GM21529 (cell line): ENCODE data around the gene NLGN1.

Experiments
- ATAC-seq: cut with Tn5 transposase; IDR thresholded peaks from one replicate; pipeline ENCODE4 v1.9.1; 2021; ENCODE audit not compliant: unreplicated experiment

NLGN1 gene

DNA sequence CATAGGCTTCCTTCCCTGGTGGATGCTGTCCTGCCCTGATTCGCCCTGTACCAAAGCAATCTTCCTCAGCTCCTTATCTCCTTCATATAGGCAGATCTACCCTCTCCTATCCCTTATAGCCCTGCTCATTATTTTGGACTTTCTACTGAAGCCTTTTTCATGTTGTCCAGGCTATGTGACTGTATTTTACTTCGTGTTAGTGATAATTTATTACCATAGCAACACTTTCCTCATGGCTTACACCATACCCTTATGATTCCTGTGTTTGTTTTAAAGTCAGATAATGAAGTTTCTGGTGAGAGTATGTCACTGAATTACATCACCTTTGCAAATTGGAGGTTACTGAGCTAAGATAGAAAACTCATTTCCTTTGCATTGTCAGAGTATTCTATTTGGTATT lies 352.6 kb downstream of the NLGN1 start:
- no peak for ATAC-seq

DNA sequence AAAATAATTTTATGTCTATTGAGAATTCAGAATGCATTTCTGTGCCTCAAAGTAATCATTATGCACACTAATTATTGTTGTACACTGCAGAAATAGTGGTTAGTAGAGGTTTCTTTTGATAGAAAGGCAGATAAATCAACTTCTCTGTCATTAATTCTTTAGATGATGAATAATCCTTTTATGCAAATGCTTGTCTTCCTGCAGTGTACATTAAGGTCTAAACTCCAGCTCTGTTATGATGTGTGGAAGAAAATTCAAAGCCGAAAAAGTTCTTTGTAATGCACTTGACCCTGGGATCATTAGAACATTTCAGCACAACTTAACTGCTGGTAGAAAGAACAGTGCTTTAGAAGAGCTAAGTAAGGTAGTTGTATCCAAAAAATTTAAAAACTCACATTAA lies 353.0 kb downstream of the NLGN1 start:
- ATAC-seq = no peak

DNA sequence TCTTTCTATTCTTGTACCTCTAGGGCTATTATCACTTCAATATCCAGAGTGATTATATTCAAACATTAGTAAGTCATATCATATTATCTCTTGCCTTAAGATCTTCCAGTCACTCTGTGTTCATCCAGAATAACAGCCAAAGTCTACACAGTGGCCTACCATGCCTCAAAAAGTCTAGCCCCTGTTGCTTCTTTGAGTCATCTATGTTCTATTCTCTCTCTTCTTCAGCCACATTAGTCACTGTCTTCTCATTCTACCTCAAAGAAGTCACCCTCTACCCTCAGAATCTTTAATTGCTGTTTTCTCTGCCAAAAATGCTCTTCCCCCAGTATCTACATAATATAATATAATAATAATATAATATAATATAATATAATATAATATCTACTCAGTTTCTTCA lies 356.0 kb downstream of the NLGN1 start:
- no peak for ATAC-seq

DNA sequence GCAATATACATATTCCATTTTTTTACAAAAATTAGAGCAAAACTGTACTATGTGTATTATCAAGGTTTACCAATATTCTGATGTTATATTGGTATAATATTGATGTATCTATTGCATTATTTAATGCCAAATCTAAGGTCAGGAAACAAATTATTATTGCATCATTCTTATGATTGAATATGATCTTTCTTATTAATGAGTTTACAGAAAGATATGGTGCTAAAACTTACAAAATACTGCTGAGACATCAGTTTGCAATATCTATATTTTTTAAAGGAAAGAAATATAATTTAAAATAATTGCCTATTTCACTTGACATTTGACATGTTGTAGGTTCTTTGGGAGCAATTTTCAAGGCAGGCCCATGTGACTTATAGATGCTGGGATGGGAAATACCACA lies 357.6 kb downstream of the NLGN1 start:
- no peak for ATAC-seq

DNA sequence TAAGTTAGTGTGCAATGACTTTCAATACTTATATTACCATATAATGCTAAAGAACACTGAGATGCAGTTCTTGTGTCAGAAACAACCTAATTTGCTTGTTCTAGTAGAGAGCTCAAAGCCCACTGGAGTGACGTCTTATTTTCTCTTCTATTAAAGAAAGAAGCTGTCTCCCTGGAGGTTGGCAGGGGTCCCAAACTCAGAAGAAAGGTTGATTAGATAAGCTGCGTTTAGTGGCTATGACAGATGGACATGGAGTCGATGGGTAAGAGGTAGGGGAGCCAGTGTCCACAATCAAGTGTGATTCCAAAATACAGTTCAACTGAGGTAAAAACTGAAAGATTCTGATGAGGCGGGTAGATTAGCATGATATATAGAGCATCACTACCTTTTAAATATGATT lies 363.6 kb downstream of the NLGN1 start:
- no peak for ATAC-seq

DNA sequence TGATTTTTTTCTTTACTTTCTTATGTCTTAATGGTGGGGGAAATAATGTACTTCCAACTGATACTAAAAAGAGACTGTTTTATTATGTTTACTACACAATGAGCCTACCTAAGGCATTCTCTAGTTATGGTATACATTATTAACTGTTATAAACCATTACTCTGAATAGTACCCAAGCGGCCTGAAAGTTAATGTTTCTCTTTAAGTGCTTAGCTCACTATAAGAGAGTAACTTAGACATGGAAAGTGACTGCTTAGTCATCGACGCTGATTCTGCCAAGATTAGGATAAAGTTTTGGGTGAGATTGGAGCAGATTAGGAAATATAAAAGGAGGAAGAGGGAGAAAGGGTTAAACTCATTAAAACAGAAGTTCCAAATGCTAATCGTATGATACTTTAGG lies 365.0 kb downstream of the NLGN1 start:
- no peak for ATAC-seq

DNA sequence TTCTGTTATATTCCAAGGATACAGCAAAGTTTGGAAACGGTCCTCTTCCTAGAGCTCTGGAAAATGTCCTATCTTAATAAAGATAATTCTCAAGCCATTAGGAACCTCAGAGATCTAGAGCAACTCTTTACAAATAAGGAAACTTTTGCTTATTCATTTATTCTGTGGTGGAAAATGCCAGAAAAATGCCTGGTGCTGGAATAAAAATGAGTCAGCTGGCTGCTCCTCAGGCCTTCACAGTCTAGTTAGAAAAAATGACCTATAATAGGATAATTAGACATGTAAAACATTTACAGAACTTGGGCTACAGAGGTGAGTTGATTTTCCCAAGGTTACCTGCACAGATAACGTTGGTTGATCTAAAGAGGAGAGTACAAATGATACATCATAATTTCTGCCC lies 372.5 kb downstream of the NLGN1 start:
- ATAC-seq = no peak

DNA sequence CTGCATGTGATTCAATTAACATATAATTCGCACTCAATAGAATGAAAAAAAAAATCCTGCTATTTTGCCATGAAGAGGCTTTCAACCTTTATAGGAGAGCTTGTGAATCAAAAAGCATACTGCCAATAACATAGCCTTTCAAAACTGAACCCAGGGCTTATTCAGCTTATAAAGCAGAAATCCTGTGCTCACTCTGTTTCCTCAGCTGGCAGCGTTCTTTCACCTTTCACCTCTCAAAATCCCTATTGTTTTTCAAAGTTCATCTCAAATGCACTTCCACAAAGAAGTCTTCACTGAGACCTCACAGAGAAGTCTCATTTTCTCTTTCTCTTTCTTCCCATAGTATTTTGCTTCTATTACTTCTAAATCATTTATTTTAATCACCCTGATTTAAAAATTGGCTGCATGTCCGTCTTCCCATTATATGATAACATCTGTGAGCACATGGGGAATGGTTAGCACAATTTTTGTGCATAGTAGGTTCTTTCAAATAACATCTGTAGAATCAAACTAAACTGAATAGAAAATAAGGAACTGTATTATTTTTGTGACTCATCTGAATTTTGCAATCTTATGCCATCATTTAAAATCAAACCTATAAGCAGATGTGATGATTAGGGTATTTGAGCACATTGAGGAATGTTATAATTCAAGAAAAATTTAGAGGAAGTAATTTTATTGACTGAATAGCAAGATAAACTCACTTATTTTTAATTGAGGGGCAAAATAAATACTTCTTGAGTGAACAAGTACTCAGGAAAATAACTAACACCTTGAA lies 373.4 kb downstream of the NLGN1 start:
- ATAC-seq = no peak

DNA sequence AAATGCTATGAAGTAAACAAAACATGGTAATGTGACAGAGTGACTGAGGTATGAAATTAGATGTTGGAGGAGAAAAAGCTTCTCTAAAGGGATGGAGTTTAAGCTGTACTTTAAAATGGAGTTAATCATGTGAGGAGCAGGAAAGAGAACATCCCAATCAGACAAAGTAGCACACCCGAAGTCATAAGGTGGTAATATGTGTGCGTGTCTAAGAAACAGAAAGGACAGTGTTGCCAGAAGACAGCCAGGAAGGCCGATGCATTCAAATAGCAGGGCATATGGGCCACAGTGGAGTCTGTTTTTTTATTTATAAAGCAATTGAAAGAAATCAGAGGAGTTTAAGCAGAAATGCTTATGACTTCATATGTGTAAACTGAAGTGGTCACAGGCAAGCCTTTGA lies 376.3 kb downstream of the NLGN1 start:
- no peak for ATAC-seq

DNA sequence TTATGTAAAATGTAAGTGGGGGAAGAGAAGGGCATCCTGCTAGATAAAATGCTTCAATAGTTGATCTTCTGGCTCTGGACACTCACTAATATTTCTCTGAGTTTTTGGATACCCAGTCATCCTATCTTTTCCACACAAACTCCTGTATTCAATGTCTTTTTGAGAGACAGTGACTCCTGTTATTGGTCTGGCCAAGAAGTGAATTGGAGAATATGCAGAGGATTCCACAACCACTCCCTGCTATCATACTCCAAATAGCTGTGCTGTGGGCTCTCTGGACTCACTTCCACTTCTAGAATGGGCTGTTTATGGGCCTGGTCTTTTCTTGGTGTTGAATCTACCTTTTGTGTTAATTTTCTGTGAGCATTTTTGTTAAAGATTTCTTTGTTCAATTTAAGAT lies 376.8 kb downstream of the NLGN1 start:
- no peak for ATAC-seq

DNA sequence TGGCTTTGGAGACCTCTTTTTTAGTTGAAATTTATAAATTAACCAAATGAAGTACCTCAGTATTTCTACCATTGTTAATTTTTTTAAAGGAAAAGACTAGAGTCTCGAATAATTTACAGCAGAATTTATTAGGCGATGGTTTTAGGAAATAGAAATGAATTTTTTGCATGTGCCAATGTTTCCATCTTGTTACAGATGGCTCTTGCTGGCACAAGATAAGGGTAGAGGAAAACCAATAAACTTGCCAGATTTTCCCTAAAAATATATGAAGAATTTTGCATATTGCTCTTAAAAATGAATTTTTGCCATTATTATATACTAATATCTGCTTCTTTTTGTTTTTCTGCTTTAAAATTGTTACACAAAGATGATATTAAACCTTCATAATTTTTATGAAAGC lies 380.7 kb downstream of the NLGN1 start:
- ATAC-seq = no peak

DNA sequence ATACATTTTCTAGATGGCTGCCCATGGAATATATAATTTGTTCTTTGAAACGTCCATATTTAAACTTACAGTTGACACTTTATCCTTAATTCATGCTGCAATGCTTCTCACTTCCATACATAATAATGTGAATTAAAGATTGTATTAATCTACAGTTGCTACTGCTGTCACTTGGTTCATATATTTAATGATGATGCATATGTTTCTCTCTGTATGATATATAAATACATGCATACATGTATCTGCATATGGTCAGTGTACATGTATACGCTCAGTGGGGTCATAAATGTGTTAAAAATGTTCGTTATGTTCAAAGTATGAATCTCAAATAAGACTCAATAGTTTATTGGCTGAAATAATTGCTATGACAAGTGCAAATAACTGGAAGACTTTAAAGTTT lies 382.5 kb downstream of the NLGN1 start:
- no peak for ATAC-seq

DNA sequence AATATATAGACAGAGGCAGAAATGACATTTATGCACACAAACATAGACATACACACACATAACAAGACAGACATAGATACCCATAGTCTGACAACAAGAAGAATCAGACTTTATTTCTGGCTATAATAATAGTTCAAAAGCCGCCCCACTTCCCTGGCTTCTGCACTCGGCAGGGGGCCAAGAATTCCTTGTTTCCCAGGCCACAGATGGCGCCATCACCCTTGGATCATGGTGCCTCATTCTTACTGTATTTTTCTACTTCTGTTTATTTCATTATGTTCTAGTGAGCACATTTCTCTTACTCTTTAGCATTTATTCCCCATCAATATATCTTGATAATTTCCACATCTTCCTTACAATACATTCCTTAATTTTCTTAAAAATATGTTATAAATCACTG lies 387.5 kb downstream of the NLGN1 start:
- no peak for ATAC-seq

DNA sequence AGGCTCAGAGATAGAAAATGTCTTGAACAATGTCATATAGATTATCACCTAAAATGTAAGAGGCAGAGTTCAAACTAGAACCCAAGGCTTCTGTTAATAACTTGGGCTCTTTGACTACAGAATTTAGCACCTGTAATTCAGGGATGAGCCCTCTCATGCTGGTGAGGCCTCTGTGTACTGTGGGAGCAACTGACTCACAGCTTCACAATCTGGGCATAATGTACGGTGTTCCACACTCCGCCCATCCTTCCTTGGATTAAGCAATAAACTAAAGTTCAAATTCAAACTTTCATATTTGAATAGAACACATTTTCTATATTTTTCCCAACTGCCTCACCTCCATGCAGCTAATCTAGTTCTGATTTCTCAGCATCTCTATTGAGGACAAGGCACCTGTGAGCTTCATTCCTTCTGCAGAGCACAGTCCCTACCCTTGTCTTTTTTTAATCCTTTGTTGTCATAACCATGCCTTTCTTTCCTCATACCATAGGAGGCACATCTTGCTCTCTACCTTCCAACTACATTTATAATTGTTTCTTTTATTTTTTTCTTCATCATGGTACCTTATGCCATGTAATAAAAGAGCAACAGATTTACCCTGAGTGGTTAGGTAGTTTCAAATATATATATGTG lies 392.1 kb downstream of the NLGN1 start:
- ATAC-seq = no peak

DNA sequence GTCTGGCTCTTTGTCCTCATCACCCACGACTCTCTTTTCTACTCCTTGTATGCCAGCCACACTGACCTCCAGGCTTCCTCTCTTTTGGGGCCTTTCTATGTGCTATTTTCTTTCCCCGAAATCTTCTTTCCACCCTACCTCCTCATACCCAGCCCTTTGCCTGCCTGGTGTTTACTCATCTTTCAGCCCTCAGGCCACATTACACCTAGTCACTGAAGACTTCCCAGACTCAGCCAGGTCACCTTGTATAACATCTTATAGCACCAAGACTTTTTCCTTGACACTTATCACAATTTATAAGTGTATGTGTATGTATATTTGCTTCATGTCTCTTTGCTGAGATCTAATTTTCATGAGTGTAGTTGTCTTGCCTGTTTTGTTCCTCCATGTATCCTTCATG lies 396.4 kb downstream of the NLGN1 start:
- no peak for ATAC-seq

DNA sequence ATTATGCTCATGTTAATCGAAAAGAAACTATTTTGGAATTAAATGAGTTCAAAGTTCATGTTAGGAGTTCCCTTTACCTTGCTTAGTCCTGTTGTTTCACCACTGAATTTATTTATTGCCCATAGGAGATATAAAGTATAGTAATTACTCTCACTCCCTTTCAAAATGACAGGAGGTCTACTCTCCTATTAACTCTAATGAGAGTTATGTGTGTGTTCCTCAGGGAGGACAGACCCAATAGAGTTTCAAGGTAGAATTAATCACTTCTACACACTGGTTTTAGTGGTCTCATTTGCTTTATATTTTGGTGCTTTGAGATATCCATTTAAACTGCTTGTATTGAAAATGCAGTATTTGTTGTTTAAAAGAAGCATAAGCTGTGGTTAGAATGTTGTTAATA lies 398.9 kb downstream of the NLGN1 start:
- ATAC-seq = no peak

DNA sequence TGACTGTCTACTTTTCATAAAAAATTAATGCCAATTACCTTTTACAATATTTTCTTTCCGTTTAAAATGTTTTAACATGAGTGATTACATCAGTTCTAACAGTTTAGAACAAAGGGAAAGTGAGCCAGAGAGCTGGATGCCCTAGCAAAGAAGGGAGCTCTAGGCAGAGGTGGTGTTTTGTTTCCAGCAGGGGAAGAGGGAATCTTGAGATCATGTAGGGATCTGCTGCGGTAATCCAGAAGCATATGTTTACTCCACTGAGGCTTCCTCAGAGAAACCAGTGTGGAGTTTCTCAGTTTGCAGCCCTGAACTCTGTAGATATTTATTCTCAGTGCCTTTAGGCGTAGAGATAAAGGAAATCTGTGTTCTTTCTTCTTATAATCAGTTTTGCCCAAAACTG lies 399.3 kb downstream of the NLGN1 start:
- ATAC-seq = no peak

DNA sequence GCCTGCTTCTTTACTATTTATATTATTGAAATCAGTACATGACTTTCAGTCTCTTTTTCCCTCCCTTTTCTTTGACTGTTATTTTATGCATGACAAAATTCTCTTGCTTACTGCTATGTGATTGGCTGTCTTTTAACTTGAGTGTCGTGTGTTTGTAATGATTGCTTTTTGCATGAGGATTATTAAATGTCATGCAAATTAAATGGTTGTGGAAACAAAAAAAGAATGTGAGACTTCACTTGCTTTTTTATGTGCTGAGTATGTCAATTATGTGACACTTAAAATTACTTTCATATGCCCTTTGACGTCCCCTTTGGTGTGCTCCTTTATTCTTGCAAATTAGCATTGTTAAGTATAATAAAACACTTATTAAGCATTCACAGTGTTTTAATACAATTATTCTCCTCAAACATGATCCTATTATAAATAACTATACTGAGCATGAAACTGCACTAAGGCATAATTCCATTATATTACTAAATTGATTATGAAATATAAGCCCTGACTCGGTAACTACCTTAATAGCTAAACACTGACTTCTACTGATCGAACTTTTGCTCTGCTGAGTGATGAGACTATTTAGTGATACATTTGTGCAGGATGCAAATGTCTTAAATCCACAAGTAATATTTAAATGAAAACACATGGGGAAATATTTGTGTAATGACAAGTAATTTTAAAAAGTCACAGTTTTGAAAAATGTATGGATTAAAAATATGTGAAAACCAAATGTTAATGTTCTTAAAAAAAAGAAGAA lies 401.7 kb downstream of the NLGN1 start:
- ATAC-seq = no peak

DNA sequence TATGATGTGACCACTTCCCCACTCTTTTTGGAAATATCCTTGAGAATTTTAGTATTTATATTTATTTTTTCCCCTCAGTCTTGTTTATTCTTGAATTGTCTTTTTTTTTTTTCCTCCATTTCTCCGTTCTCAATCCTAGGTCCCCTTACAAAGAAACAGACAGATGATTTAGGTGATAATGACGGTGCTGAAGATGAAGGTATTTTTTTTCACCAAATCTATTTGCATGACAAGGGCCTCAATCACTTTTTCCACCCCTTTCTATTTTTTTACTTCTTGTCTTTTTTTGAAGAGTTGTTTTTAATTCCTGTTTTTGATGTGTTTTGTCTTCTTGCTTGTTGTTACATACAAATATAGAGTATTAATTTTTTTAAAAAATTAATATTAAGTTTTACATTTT lies 402.6 kb downstream of the NLGN1 start:
- no peak for ATAC-seq

DNA sequence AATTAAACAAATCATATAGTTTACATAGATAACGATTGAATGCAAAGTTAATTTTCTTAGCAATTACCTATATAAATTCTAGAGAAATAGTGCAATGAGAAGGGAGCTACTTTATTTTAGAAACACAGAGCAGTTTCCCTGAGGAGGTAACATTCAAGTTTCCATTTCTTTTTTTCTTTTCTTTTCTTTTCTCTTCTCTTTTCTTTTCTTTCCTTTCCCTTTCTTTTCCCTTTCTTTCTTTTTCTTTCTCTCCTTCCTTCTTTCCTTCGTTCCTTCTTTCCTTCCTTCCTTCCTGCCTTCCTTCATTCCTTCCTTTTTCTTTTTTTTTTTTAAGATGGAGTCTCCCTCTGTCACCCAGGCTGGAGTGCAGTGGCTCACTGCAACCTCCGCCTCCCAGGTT lies 417.3 kb downstream of the NLGN1 start:
- ATAC-seq = no peak

DNA sequence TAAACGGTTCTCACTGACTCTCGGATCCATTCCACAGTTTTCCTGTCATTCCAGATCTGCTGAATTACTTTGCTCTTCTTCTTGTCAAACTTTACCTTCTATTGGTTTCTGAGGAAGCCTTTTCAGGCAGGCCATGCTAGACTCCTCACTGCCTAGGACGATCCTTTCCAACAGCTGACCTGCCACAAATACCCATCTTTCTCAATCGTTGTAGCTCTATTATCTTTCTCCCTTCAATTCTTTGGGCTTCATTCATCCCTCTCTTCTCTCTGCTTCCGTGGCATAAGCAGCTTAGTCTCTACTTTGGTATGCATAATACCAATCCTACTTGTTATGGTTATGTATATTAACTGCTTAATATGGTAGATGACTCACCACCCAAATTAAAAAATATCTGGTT lies 421.8 kb downstream of the NLGN1 start:
- no peak for ATAC-seq

DNA sequence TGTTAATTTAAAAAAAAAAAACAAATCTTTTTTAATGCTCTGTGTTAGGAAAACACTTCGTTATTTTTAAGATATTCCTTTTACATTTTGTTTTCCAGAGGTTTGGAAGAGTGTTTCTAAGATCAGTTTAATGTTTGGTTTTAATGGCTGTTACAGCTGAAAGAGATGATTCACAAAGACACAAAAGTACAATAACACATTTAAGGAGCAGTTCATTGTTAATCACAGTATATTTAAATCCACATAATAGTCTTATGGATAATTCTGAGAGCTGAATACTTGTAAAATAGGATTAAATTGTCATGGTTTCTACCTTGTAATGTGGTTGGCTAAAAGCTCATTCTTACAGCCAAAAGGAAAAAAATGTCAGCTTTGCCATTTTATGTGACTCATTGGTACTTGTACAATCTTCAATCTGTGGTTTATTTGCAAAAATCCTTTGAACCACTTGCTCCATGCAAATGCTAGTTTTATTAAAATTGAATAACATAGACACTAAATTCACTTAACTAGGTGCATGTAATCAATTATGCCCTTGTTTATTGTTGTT lies 426.4 kb downstream of the NLGN1 start:
- ATAC-seq = no peak
